KG1 (cell line): ENCODE data around the gene KRT8.

Experiments used
- DNase-seq: peaks from one replicate; lab custom pipeline; 2025; lab: John Stamatoyannopoulos, UW

The KRT8 gene

DNA sequence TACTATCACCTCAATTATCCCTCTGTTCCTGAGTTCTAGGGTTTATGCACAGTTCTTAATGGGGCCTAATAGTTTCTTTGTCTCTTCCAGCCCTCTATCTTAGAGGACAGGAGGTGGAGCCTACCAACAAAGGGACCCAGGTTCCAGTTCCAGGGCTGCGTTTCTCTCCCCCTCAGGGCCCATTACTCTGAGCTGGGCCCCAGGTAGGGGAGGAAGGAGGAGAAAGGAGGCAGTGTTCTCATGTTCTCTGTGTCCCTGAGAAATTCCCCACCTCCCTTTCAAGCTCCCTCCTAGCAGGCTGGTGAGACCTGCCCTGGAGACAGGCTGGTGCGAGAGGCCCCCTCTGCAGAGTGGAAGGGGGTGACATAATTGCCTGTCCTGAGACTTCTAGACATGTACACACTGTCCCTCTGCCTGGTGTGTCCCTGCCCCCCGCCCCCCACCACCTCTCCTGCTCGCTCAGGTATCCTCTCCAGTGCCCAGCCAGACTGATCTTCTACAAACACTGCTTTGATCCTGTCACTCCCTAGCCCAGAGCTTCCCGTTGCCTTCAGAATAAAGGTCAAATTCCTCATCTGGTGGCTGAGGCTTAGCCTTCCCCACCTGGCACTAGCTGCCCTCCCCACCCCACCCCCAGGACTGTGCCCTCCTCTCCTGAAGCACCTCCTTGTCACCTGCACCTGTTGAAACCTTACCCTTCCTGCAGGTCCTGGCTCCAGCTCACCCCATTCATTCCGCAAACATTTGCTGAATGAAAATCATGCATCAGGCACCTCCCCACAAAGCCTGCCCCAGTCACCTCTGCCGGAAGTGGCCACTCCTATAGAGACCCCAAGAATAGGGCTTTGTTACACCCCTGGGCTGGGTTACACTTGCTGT lies 21.1 kb upstream of the KRT8 start:
- no peak for DNase-seq

DNA sequence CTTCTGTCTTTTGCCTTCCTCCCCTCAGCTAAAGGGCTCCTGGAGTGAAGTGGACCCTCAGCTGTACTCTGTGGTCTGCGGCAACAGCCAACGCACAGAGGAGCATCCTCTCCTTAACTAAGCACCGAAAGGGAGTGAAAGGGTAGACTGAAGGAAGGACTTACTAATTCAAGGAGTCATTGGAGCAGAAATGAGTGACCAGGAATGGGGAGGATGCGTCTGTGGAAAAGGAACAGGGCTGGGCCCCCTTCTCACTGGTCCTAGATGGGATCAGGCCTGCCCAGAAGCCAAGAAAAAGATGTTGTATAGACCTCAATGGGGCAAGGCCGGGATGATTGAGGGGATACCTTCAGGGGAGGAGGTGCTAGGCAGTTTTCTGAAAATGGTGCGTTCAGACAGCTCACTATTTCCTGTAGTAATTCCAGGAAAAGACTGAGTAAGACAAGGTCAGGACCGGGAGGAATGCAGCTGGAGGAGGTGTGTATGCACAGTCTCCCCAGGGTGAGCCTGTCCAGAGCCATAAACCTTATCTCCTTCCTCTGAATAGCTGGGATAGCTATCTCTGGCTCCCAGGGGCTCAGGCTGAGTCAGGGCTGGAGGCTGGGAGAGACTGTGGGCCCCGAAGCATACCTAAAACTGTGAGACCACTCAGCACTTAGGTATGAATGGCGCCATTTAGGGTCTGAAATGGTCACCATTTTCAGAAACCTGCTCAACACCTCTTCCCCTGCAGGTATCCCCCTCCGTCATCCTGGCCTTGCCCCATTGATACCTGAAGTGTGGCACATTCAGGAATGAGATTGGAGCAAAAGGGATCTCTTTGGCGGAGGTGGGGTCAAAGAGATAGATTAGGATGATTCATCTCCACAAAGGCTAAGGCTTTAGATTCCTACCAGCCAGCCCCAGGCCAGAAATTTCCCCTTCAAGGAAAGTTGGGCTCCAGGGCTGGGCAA lies 20.2 kb upstream of the KRT8 start:
- DNase-seq = no peak

DNA sequence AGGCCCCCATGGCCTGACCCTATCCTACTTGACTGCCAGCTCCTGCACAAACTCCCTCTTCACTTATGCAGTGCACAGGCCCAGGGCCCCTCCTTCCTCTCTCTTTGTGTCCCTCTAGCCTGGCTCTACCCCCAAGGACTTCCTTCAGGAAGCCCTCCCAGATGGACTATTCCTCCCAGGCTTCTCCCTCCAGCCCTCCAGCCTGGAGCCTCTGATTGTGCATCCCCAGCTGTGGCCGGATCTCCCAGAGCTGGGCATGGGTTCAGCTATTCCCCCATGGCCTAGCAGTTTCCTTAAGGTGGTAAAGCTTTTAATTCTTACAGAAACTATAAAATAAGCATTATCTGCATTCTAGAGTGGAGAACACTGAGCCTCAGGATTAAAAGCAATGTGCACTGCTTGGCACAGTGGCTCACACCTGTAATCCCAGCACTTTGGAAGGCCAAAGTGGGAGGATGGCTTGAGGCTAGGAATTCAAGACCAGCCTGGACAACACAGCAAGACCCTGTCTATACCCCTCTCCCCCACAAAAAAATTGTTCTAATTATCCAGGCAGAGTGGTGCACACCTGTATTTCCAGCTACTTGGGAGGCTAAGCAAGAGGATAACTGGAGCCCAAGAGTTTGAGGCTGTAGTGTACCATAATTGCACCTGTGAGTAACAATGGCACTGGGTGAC lies 16.8 kb upstream of the KRT8 start:
- DNase-seq = no peak

DNA sequence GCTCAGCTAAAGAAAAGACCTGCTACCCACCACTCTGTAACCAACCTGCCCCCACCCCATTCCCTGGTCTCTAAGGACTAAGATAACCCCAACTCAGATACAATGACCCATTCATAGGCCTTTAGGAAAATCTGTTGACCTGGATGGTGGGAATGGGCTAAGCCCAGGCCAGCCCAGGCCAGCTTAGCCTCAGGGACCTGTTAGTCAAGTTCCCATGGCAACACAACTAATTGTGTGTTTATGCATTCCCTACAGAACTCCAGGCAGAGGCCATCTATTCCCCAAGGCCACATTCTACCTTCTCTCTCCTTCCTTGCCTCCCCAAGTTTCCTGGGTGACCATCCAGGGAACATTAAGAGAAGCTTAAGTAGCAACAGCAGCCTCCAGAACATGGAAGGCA lies 16.1 kb upstream of the KRT8 start:
- DNase-seq = no peak

DNA sequence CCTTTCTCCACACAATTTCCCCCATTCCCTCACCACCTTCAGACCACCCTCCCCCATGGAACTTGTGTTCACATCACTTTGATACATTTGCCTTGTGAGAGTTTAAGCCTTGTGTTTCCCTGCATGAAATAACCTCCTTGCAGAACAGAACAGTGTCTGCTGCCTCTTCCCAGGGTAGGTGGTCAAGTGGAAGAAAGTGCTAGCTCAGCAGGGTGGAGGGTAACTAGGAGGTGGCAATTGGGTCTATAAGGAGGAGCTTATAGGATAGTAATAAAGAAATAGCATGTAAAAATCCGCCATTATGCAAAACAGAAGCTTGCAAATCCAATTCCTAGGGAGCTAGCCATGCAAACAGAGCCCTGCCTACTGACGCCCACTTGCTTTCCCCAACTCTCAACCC lies 13.9 kb upstream of the KRT8 start:
- no peak for DNase-seq

DNA sequence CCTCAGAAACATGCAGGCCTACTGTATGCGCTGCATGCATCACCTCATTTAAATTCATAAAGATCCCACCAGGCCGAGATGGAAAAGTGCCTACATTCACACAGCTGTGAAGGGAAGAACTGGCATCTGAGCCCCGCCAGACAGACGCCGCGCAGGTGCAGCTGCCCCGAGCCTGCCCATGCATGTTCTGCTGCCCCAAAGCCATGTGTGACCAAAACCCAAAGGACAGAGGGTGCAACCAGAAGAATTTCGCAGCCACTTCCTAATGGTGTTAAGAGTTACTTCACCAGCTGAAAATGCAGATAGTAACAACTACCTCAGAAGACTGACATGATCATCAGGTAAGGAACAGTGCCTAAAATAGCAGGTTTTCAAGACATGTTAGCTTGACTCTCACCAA lies 13.5 kb upstream of the KRT8 start:
- DNase-seq = no peak

DNA sequence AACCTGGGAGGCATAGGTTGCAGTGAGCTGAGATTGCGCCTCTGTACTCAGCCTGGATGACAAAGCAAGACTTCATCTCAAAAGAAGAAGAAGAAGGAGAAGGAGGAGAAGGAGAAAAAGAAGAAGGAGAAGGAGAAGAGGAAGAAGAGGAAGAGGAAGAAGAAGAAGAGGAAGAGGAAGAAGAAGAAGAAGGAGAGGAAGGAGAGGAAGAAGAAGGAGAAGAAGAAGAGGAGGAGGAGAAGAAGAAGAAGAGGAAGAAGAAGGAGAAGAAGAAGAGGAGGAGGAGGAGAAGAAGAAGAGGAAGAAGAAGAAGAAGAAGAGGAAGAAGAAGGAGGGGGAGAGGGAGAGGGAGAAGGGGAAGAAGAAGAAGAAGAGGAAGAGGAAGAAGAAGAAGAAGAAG lies 12.9 kb upstream of the KRT8 start:
- DNase-seq = no peak

DNA sequence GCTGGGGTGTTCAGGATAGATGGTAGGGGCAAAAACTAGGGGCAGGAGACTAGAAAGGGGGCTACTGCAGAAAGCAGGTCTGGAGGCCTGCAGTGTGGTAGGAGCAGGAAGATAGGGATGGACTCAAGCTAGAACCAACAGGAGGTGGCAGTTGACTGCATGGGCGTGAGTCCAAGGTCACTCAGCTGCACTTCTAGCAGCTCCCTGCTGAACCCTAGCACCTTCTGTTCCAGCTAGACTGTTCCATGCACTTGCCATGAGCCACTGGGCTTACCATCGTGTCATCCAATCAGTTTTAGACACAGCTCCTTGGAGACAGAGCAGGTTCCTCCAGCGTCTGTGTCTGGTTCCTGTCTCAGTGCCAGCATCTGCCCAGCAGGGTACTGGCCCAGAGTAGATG lies 11.3 kb upstream of the KRT8 start:
- no peak for DNase-seq

DNA sequence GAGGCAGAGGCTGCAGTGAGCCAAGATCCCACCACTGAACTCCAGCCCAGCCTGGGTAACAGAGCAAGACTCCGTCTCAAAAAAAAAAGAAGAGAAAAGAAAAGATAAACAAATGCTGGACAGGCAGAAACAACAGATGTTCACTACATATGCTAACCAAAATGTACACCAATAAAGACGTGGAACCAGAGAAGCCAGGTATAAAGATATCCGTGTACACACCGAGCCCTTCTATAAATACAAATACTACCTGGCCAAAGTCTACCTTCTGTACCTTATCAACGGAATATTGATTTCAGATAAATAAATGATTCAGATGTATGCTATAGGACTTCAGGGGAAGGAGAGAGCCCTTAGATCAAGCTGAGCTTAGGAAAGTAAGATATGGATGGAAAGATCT lies 10.8 kb upstream of the KRT8 start:
- no peak for DNase-seq

DNA sequence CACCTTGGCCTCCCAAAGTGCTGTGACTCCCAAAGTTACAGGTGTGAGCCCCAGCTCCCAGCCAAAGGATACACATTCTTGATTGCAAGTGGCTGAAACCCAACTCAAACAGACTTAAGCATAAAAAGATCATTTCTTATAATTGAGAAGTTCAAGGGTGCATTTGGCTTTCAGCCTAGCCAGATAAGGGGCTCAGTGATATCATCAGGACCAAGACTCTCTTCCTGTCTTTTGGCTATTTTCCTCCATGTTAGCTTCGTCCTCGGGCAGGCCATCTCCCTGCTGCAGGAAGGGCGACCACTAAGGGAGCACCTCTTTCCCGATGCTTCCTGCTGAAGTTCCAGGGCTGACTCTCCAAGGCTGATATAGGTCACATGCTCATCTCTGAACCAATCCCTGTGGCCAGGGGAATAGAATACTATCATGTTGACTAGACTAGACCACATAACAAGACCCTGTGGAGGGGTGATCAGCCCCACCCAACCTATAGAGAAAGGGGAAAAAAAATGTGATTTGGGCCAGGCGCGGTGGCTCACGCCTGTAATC lies 9.8 kb upstream of the KRT8 start:
- DNase-seq = no peak

DNA sequence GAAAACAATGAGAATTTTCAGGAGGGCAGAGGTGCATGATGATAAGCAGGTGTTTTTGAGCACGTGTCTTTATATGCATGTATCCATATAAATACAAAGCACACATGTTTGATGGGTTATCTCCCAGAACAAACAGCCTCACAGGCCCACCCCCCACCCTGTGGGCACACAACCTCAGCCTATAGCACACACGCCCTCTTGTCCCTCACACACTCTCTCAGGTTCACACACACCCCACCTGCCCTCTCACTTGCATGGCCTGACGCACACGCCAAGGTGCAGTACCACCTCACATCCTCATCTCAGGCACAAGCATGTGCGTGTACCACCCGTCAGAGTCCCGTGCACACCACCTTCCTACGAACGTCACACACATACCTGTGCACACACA lies 8.6 kb upstream of the KRT8 start:
- DNase-seq = no peak

DNA sequence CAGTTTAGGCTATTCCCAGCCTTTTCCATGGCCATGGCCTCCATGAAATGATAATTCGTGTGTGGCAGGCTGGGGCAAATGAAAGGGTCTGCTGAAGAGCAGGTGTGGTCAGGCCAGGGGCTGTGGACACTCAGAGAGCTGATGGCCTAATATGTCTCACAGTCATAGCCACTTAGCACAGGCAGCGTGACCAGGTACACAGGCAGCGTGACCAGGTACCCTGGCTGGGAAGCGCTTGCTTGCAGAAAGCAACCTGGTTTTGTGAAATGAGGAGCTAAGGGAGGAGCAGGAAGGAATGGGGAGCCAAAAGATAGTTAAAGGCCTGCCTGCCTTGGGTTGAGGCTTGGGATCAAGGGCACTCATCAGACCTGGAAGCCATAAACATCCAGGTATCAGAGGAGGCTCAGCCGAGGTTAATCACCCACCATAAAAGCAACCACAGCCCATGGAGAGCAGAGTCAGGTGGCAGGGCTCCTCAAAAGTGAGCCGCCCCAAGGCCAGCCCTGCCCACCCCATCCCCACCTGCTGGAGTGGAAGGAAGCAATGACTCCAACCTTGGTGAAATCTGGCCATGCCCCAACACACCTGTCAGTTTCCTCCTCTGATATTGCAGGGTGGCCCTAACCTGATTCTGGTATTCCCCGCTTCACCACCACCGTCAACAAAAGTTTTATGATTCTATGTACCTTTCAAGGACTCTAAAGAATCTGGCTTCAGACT lies 8.0 kb upstream of the KRT8 start:
- DNase-seq = no peak

DNA sequence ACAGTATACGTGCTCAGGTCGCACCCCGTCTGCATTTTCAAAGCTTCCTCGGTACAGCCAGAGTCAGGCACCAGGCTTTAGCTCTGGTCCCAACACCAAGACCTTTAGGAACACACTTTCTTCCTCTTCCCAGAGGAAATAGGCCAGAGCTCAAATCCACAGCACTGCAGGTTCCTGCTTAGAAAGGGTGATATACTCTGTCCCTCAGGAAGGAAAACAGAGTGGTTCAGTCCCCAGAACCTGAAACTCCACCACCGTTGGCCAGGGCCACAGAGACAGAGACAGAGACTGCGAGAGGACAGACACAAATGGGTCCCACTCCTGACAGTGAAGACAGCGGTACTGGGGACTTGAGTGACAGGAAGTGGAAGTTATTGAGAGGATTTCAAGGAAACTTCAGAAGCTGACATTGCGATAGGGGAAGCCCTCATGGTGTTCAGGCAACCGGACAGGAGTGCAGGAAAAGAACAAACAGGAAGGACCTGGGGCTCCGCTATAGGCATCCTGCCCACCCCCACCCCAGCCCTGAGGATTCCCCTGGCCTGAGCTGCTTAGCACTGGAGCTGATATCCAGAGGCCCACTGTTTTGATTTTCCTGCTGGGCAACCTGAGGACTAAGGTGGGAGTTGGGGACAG lies 5.5 kb upstream of the KRT8 start:
- no peak for DNase-seq

DNA sequence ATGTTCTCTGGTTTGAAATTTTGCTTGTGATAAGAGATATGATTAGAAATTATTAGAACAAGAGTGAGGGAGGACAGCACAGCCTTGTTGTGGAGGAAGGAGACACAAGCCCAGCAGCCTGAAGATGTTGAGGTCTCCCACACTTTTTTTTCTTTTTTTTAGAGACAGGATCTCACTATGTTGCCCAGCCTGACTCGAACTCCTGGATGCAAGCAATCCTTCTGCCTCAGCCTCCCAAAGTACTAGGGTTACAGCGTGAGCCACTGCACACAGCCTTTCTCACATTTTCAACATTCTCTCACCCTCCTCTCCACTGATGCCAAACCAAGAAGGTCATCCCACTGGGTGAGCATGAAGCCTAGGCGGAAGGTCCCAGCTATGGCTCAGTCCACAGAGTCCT lies 4.9 kb upstream of the KRT8 start:
- DNase-seq = no peak

DNA sequence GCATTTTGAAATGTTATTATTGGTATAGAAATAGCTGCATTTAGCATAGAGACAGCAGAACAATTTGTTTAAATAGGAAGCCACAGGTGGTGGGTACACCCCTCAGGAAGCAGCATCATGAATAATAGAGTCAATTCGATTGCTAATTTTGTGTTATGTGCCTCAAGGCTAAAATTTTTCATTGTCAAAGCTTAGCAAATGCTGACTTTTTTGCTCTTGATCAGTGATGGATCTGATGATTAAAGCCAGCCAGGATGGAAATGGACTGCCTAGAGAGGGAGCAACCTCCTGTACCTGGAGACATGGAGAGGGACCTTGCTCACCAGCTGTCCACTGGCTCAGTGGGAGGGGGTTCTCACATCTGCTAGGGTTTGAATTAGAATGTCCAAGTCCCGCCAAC lies 4.5 kb upstream of the KRT8 start:
- no peak for DNase-seq

DNA sequence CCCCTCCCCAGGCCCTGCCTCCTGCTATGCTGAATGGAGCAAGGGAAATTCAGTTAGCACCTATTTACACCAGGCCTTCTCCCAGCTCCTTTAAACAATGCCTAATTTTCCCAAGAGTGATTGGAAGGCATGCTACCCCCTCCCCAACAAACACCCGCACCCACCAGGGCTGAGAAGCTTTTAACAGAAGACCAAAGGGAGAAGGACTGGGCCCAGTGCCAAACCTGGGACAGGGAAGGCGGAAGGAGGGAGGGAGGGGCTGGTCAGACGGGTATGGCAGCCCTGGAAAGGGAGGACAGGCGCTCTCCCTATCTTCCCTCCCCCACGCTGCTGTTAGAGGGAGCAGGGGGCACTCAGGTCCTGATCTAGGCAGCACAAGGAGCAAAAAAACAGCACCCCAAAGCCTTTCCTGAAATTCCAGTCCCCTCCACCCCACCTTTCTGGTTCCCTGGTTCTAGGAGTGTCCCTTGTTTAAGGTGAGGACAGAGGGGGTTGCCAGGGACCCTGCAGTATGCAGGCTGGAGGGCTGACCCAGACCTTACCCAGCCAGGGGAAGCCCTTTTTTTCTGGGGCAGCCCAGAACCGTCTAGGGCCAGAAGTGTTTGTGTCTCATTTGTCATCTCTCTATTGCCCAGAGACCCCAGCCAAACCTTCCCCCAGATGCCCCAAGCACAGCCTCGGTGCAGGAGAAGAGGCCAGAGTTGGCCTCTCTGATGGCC lies 2.4 kb upstream of the KRT8 start:
- DNase-seq = no peak

DNA sequence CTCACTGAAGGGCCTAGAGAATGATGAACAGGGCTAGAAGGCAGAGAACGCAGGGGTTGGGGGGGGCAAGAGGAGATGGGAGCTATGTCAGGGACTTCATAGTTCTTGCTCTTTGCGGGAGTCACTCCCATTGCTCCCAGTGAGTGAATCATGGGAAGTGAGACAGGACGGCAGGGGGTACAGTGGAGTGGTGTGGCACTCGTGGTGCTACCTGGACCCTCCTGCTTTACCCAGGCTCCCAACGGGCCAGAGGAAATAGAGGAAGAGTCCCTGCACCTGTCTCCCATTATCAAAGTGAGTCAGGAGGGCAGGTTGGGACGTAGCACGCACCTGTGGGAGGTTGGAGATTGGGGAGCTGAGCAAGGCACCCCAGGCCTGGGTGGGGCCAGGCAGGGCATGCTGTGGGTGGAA lies 1.3 kb upstream of the KRT8 start:
- DNase-seq = no peak

DNA sequence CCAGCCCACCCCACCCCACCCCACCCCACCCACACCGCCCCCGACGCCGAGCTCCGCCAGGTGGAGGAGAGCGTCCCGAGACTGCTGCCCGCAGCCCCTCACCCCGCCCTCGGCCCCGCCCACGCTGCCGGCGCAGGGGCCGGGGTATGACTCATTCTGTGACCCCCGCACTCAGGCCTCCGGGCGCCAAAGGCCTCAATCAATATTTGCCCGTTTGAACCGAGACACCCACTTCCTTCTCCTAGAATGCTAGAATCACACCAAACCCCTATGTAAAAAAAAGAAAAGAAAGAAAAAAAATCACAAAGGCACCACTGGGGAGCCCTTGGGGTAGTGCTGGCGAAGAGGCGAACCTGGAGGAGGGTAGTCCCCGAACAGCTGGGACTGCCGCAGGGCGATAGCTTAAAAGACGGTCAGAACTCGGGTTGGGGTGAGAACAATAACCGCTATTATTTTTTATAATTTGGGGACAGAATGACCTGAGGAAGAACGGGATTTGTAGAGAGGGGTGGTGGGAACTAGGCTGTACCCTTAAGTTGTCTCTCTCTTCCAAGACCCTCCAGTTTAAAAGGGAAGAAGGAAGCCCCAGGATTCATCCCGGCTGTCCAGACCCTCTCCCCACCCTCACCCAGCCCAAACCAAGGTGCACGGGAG lies 894 bp downstream of the KRT8 start:
- no peak for DNase-seq

DNA sequence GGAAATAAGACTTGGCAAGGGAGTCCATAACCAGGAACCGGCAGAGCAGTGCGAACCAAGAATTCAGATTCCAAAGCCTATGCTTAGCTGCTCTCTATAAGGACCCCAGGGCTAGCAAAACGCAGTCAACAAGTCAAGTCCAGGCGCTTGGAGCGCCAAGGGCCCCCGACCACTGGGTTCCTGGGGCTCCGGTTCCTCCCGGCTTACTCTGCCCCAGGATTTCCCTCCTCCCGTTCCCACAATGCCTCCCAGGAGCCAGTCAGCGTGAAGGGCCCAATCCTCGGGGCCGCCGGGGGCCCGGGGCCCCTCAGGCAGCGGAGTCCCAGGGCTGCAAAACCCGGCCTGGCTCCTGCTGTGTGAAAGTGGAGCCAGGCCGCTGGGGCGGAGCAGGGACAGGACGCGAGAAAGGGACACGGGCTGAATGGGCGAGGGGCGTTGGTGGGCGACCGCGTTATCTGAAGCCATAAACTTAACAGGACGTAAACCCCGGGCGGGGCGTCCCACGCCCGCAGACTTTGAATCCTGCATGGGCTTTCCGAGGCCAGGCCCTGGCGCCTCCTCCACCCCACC lies 1.5 kb downstream of the KRT8 start:
- no peak for DNase-seq
